H9 (cell line): ENCODE data around the gene ERBIN. TPM values are rescaled to one million over a fixed set of nuclear protein-coding genes. Genes with fewer than 3 reads are reported as not detected.

Experiments
- DNase-seq: peaks from one replicate; pipeline ENCODE4 v3.0.0-alpha.2; 2017
- H2AFZ ChIP-seq: one replicate; pipeline ENCODE4 v1.6.1; 2013; ENCODE audit warnings: mild to moderate bottlenecking, low read length, control low read depth, moderate library complexity
- H2AK5ac ChIP-seq: 2 replicates; pipeline ENCODE4 v1.6.1; 2013; ENCODE audit warnings: low read length, control low read depth, mixed read lengths; ENCODE audit not compliant: insufficient read length
- H2BK120ac ChIP-seq: one replicate; pipeline ENCODE4 v1.6.1; 2013; ENCODE audit warnings: low read depth, mild to moderate bottlenecking, low read length, control low read depth, inconsistent platforms; ENCODE audit not compliant: poor library complexity, severe bottlenecking
- H2BK12ac ChIP-seq: 2 replicates; pipeline ENCODE4 v1.6.1; 2013; ENCODE audit warnings: low read length, control low read depth, mixed read lengths, low read depth; ENCODE audit not compliant: insufficient read length
- H2BK15ac ChIP-seq: 2 replicates; pipeline ENCODE4 v1.6.1; 2013; ENCODE audit warnings: low read depth, low read length, control low read depth
- H2BK20ac ChIP-seq: one replicate; pipeline ENCODE4 v1.6.1; 2013; ENCODE audit warnings: low read depth, mild to moderate bottlenecking, low read length, control low read depth, inconsistent platforms; ENCODE audit not compliant: poor library complexity, severe bottlenecking
- H2BK5ac ChIP-seq: 2 replicates; pipeline ENCODE4 v1.6.1; 2013; ENCODE audit warnings: low read length, control low read depth, mixed read lengths; ENCODE audit not compliant: insufficient read length
- H3K14ac ChIP-seq: 2 replicates; pipeline ENCODE4 v1.6.1; 2013; ENCODE audit warnings: low read length, control low read depth; ENCODE audit not compliant: insufficient read depth
- H3K18ac ChIP-seq: 2 replicates; pipeline ENCODE4 v1.6.1; 2013; ENCODE audit warnings: low read depth, mild to moderate bottlenecking, mixed read lengths, low read length, control low read depth; ENCODE audit not compliant: insufficient read length
- H3K23ac ChIP-seq: 2 replicates; pipeline ENCODE4 v1.6.1; 2013; ENCODE audit warnings: low read length, control low read depth, mixed read lengths, low read depth; ENCODE audit not compliant: insufficient read length
- H3K23me2 ChIP-seq: 2 replicates; pipeline ENCODE4 v1.6.1; 2013; ENCODE audit warnings: low read depth, mild to moderate bottlenecking, mixed read lengths, low read length, control low read depth; ENCODE audit not compliant: insufficient read length, poor library complexity, severe bottlenecking
- H3K27ac ChIP-seq: 2 replicates; pipeline ENCODE4 v1.5.1; 2013; ENCODE audit warnings: low read length, control low read depth, mixed read lengths, low read depth; ENCODE audit not compliant: insufficient read length
- H3K27me3 ChIP-seq: 2 replicates; pipeline ENCODE4 v1.6.1; 2013; ENCODE audit warnings: low read length, control low read depth, inconsistent platforms; ENCODE audit not compliant: insufficient read depth
- H3K4ac ChIP-seq: 2 replicates; pipeline ENCODE4 v1.6.1; 2013; ENCODE audit warnings: low read depth, mild to moderate bottlenecking, control low read depth, inconsistent platforms, low read length, moderate library complexity
- H3K4me1 ChIP-seq: 2 replicates; pipeline ENCODE4 v1.6.1; 2013; ENCODE audit warnings: low read length, control low read depth, inconsistent platforms; ENCODE audit not compliant: insufficient read depth
- H3K4me2 ChIP-seq: 2 replicates; pipeline ENCODE4 v1.6.1; 2013; ENCODE audit warnings: low read length, control low read depth, mixed read lengths; ENCODE audit not compliant: insufficient read length, insufficient read depth
- H3K56ac ChIP-seq: 2 replicates; pipeline ENCODE4 v1.6.1; 2013; ENCODE audit warnings: low read depth, mild to moderate bottlenecking, mixed read lengths, low read length, control low read depth; ENCODE audit not compliant: insufficient read length
- H3K79me1 ChIP-seq: 2 replicates; pipeline ENCODE4 v1.6.1; 2013; ENCODE audit warnings: low read depth, mild to moderate bottlenecking, moderate library complexity, low read length, control low read depth, inconsistent platforms; ENCODE audit not compliant: insufficient read depth, poor library complexity, severe bottlenecking
- H3K79me2 ChIP-seq: 2 replicates; pipeline ENCODE4 v1.6.1; 2013; ENCODE audit warnings: low read length, control low read depth, inconsistent platforms; ENCODE audit not compliant: insufficient read depth
- H3K9ac ChIP-seq: 2 replicates; pipeline ENCODE4 v1.6.1; 2013; ENCODE audit warnings: low read length, control low read depth, mixed read lengths; ENCODE audit not compliant: insufficient read length; ENCODE audit errors: extremely low read depth
- H3K9me3 ChIP-seq: one replicate; pipeline ENCODE4 v1.6.1; 2013; ENCODE audit warnings: low read depth, low read length, inconsistent platforms; ENCODE audit not compliant: control insufficient read depth
- H3T11ph ChIP-seq: one replicate; pipeline ENCODE4 v1.6.1; 2013; ENCODE audit warnings: mild to moderate bottlenecking, low read length, control low read depth, inconsistent platforms
- H4K20me1 ChIP-seq: one replicate; pipeline ENCODE4 v1.6.1; 2013; ENCODE audit not compliant: control insufficient read depth, insufficient read length, insufficient read depth
- H4K5ac ChIP-seq: 2 replicates; pipeline ENCODE4 v1.6.1; 2013; ENCODE audit warnings: low read depth, mild to moderate bottlenecking, mixed read lengths, low read length, control low read depth; ENCODE audit not compliant: insufficient read length
- H4K8ac ChIP-seq: replicated peaks from 2 replicates; pipeline ENCODE4 v1.6.1; 2013; ENCODE audit warnings: low read length, control low read depth, mixed read lengths, low read depth; ENCODE audit not compliant: insufficient read length
- H4K91ac ChIP-seq: 2 replicates; pipeline ENCODE4 v1.6.1; 2013; ENCODE audit warnings: low read depth, mild to moderate bottlenecking, moderate library complexity, mixed read lengths, low read length, control low read depth; ENCODE audit not compliant: insufficient read length
- H3K27ac Mint-ChIP-seq, 3 experiments: 2 replicates in 2 of 3; 3 replicates in 1 of 3; pipeline ENCODE4 v1.8.0; 2020 to 2021; ENCODE audit warnings: mixed read lengths in 3 of 3, mild to moderate bottlenecking in 1 of 3, moderate library complexity in 1 of 3
- H3K27me3 Mint-ChIP-seq: 2 replicates; pipeline ENCODE4 v1.8.0; 2021; ENCODE audit warnings: low read depth, mild to moderate bottlenecking, moderate library complexity, mixed read lengths
- H3K36me3 Mint-ChIP-seq, 3 experiments: 2 replicates in 2 of 3; 3 replicates in 1 of 3; pipeline ENCODE4 v1.8.0; 2020 to 2021; ENCODE audit warnings: low read depth in 3 of 3, mixed read lengths in 3 of 3; ENCODE audit not compliant: insufficient read depth in 1 of 3
- H3K4me1 Mint-ChIP-seq, 2 experiments: 2 replicates each; pipeline ENCODE4 v1.8.0; 2020; ENCODE audit warnings: mixed read lengths in 2 of 2
- H3K4me3 Mint-ChIP-seq, 2 experiments: 2 replicates in 1 of 2; 3 replicates in 1 of 2; pipeline ENCODE4 v1.8.0; 2020 to 2021; ENCODE audit warnings: mild to moderate bottlenecking in 2 of 2, mixed read lengths in 2 of 2, moderate library complexity in 1 of 2
- H3K9me3 Mint-ChIP-seq, 2 experiments: 2 replicates in 1 of 2; 3 replicates in 1 of 2; pipeline ENCODE4 v1.8.0; 2020; ENCODE audit warnings: mild to moderate bottlenecking in 2 of 2, mixed read lengths in 2 of 2, moderate library complexity in 1 of 2
- WGBS: extraction: QIAGEN DNeasy Blood & Tissue Kit; methylation state at CpG from one replicate; pipeline ENCODE4 v1.1.7; 2013; ENCODE audit warnings: missing lambda C conversion rate, low lambda C conversion rate, mixed read lengths; ENCODE audit not compliant: insufficient read length; ENCODE audit errors: extremely low coverage; 5-methylcytosine and 5-hydroxymethylcytosine counted together
- total RNA-seq: library from RNA; stranded (reverse); gene quantifications from 2 replicates; pipeline ENCODE4 v1.2.1, GENCODE V29; 2021
- TF ChIP-seq, protein P1 (sequence below): fragments of 200-600 bp; sonication (generic); conservative IDR thresholded peaks from 3 replicates; pipeline ENCODE4 v1.8.0; 2021; ENCODE audit warnings: antibody characterized with exemption, mild to moderate bottlenecking

ERBIN gene
- total RNA-seq, 1 experiment from 2014 or later, result 42.9 TPM

DNA sequence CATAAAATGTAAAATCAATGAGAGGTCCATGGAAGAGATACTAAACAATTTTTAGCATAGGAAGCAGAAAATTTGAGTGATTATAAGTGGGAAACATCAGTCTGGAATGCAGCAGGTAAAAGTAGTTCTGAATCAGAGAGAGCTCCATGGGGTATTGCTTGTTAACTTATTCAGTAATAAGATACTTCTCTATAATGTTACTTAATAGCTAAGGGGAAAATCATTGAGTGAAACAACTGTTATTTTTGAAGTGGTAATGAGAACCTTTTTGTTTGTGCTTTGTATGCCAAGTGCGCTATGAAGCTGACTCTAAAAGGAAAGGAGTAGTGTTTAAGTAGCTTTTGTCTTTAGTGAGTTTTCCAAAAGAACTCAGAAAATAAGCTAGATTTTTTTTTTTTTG lies 95.2 kb downstream of the ERBIN start:
- H3K9me3 ChIP-seq, result no peaks in the 10 kb centered on the region
- H2AFZ ChIP-seq, result no peak overlapping the region
- no peaks in the 10 kb centered on the region for H3K27me3 Mint-ChIP-seq
- H3K4me2 ChIP-seq, result no peak overlapping the region
- no peak overlapping the region for H3K56ac ChIP-seq
- no peak overlapping the region for H3K4me3 Mint-ChIP-seq
- H2BK20ac ChIP-seq, result no peak overlapping the region
- no peak overlapping the region for H3K14ac ChIP-seq
- peaks cover 4 to 26% (median 13%) of the 10 kb centered on the region in 3 experiments for H3K36me3 Mint-ChIP-seq
- H2BK120ac ChIP-seq, result no peak overlapping the region
- H3K23me2 ChIP-seq, result no peaks in the 10 kb centered on the region
- H3K79me1 ChIP-seq, result no peaks in the 10 kb centered on the region
- no peaks in the 10 kb centered on the region for H3K4me1 ChIP-seq
- no peak overlapping the region for H3K18ac ChIP-seq
- no peak overlapping the region for H3K23ac ChIP-seq
- H3K4ac ChIP-seq, result no peak overlapping the region
- TF ChIP-seq, protein P1, sequence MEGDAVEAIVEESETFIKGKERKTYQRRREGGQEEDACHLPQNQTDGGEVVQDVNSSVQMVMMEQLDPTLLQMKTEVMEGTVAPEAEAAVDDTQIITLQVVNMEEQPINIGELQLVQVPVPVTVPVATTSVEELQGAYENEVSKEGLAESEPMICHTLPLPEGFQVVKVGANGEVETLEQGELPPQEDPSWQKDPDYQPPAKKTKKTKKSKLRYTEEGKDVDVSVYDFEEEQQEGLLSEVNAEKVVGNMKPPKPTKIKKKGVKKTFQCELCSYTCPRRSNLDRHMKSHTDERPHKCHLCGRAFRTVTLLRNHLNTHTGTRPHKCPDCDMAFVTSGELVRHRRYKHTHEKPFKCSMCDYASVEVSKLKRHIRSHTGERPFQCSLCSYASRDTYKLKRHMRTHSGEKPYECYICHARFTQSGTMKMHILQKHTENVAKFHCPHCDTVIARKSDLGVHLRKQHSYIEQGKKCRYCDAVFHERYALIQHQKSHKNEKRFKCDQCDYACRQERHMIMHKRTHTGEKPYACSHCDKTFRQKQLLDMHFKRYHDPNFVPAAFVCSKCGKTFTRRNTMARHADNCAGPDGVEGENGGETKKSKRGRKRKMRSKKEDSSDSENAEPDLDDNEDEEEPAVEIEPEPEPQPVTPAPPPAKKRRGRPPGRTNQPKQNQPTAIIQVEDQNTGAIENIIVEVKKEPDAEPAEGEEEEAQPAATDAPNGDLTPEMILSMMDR, result no peak
- H4K91ac ChIP-seq, result no peak overlapping the region
- no peaks in the 10 kb centered on the region for H3K79me2 ChIP-seq
- H4K20me1 ChIP-seq, result no peaks in the 10 kb centered on the region
- no peaks in the 10 kb centered on the region for H3K27me3 ChIP-seq
- H2AK5ac ChIP-seq, result no peak overlapping the region
- no peak overlapping the region for H4K5ac ChIP-seq
- no CpG with 5 or more reads among the region's 1 CpG for WGBS
- no peak for DNase-seq
- no peak overlapping the region for H4K8ac ChIP-seq
- no peak overlapping the region for H3T11ph ChIP-seq
- no peaks in the 10 kb centered on the region for H3K9me3 Mint-ChIP-seq
- H3K27ac Mint-ChIP-seq, result peak overlapping the region in 1 of 3 experiments; percentile 5; a peak in 1 of 7 replicates
- H3K4me1 Mint-ChIP-seq, result peaks cover 0 to 4% of the 10 kb centered on the region in 2 experiments; a peak in 1 of 4 replicates
- no peak overlapping the region for H2BK5ac ChIP-seq
- H2BK12ac ChIP-seq, result no peak overlapping the region
- H3K27ac ChIP-seq, result no peak overlapping the region
- no peak overlapping the region for H2BK15ac ChIP-seq
- no peak overlapping the region for H3K9ac ChIP-seq
